SKM-1 (cell line): Measurements from ENCODE around the gene ACVR1B.

Source experiments
- DNase-seq: peaks from one replicate; lab custom pipeline; 2025; ENCODE audit not compliant: unreplicated experiment; lab: John Stamatoyannopoulos, UW

The ACVR1B gene

GRCh38 chr12:52043386-52044212 lies 92.1 kb downstream of the ACVR1B start:
- DNase-seq: no peak

GRCh38 chr12:52044292-52044983 lies 92.9 kb downstream of the ACVR1B start:
- DNase-seq: no peak

GRCh38 chr12:52045794-52046199 lies 94.3 kb downstream of the ACVR1B start:
- no peak for DNase-seq
